Activated CD4-positive, alpha-beta T cell treated with anti-CD3 and anti-CD28 coated beads, Interleukin-2, amount 50 U/mL, for 4 hours (primary cell): ENCODE data around the gene AP1AR.
"Not testable (repeated sequence)": the region's sequence is repeated elsewhere in the genome, so short reads cannot be mapped to it uniquely, and the experiment has no call there.

ENCODE experiments used
- DNase-seq, 2 experiments: peaks; one replicate each; pipeline ENCODE4 v3.0.0-alpha.2; 2020

Gene AP1AR, protein sequence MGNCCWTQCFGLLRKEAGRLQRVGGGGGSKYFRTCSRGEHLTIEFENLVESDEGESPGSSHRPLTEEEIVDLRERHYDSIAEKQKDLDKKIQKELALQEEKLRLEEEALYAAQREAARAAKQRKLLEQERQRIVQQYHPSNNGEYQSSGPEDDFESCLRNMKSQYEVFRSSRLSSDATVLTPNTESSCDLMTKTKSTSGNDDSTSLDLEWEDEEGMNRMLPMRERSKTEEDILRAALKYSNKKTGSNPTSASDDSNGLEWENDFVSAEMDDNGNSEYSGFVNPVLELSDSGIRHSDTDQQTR

DNA sequence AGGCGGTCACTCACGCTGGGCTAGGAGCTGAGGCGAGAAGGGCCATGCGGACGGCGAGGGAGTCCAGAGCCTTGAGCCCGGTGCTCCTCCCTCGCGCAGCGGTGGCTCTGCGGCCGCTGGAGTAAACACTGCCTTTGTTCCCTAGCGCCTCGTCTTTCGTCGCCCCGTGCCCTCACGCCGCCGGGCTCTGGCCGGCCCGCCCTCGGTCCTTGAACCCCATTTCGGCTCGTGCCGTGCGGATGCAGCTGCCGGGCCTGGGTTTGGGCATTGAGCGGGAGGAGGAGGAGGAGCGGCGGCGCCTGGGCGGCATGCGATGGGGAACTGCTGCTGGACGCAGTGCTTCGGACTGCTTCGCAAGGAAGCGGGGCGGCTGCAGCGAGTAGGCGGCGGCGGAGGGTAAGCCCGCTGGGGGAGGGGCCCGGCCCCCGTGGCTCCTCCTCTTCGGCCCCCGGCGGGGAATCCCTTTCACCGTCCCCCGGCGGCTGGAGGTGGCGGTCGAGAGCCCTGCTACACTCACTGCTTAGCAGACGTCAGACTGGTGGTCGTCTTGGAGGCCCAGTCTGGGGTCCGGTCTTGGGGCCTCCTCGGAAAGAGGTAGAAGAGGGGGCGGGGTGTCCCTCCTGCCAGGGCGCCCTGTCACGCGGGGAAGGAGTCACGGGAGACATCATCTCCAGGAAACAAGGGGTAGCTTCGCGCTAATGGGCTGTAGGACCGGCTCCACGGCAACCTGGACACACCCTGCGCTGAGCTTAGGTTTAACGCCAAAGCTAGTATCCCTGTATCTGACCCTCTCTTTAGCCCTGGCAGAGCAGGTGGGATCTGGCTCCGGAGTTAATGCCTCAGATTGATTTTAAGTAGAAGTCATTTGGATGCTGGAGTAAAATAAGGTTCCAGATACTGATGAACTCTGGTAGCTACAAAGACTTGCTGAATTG is at the start of gene AP1AR:
Gene AP1AR (plus strand): TSS at position 9 of the 935 bp plus-strand sequence. CDS start 305 bp downstream, at position 314.
- peak; percentile 59 to 63 for DNase-seq

DNA sequence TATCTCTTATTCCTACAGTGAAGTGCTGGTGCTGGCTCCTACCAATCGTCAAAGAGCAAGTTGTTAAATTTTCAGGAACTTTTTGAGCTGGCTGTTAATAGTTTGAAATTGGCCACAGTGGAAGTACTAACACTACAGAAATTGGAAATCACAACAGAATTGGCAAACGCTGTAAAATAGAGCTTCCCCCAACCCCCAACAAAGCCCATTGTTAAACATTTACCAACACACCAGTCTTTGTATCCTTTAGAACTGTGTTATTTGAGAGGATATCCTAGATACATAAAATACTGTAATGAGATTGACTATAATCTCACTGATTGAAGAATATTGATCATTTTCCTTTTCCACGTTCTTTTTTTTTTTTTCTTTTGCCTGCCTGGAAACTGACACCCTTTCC is 49.0 kb upstream of the AP1AR start:
- DNase-seq, result no peak

DNA sequence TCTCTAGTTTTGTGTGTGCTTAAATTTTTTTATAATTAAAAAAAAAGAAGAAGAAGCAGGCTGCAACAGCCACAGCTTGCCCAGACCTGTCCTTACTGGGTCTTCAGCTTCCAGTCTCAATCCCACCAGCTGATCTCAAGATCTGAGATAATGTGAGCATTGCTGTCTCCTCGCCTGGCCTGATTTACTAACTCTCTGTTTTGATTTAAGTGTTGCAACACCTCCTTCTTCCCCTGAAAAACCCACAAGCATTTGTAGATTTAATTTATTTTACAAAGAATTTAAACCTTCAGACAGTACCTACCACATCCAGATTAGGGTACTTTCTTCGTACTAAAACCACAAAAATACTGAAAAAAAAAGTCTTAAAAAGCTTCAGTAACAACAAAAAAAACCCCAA is 48.3 kb upstream of the AP1AR start:
- no peak for DNase-seq

DNA sequence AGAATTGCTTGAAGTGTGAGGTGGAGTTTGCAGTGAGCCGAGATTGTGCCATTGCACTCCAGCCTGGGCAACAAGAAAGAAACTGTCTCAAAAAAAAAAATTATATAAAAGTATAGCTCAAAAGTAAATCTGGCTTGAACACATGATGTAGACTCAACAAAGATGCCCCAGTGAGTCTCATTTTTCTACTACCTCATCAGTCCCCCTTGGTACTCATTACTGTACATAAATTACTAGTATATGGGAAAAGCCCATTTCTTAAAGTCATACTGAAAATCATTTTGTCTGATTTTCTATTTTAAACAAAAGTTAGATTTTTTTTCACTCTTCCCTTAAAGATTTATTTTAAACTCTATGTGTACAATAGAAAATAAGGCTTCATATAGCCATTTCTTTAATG is 47.1 kb upstream of the AP1AR start:
- DNase-seq, result no peak

DNA sequence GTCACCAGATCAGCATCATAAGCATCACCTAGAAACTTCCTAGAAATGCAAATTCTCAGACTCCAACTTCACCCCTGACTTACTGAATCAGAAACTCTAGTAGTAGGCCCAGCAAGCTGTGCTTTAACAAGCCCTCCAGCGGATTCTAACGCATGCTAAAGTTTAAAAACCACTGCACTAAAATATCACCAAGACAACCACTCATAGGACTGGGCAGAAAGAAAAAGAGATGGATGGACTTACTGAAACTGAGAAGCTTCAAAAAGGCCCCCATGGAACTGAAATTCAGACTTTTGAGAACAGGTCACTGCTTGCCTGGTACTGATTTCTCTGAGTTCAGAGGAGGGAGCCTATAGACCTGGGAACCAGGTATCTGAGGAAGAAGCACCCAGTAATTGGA is 46.3 kb upstream of the AP1AR start:
- no peak for DNase-seq

DNA sequence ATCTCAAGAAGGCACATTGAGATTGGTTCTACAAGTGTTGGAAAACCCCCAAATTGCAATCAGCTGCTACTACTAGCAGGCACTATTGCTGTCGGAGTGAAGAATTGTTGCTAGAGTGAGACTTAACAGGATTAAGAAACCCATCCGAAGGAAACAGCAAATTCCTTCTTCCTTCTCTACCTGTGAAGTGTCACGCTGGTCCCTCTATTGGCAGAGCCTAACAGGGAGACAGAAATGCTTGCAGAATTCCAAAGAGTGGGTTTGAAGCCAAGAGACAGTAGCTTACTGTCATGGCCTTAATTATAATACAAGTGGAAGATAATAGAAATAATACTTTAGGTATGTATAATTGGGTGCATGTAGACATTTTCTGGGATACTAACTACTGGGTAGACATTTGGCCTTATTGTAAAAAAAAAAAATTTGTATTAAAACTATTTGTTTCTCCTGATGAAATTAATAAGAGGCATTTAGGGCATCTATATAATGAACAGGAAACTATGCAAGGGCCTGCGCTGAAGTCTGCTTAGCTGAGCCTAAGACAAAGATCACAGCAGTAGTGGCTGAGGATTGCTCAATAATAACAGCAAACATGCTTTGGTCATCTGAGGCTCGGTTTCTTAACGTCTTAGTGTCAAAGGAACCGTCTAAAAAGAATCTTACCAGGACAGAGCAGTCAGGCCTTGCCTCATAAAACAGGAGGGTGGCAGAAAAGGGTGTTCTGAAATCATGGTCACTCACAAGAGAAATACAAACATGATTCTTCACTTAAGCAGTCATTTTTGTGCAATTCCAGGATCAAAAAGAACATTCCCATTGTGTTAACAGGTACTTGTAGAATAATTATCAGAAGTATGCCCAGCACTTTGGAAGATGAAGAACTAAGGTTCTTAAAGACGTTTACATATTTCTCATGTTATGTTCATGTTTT is 45.6 kb upstream of the AP1AR start:
- DNase-seq, result no peak

DNA sequence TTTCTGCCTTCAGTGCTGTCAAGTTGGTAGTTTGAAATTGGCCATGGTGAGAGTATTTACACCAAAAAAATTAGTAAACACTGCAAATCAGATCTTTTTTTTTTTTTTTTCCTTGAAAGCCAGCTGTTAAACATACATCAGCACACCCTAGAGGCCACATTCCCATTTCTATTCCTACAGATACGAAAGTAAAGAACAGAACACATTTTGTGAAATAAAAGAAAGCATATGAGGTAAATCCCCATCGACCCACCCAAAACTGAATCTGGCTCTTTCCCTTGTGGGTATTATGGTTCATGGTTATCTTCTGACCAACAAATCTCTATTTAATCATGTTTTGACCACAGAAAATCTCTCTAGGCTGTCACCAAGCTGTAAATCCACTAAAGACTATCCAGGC is 41.8 kb upstream of the AP1AR start:
- DNase-seq, result no peak

DNA sequence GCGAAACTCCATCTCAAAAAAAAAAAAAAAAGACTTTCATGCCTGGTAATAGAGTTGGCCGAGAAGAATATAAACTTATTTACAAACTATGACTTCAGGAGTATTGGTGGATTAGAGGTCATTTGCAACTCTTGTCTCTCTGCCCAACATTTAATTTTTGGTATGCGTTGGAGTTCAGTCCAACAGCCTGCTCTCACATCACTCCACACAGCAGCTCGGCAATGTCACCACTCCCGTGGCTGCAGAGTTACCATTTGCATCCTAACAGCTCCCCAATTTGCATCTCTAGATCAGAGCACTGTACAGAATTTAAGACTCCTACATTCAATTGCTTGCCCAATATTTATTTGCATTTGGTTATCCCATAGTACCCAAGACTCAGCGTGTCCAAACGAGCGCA is 40.9 kb upstream of the AP1AR start:
- no peak for DNase-seq

DNA sequence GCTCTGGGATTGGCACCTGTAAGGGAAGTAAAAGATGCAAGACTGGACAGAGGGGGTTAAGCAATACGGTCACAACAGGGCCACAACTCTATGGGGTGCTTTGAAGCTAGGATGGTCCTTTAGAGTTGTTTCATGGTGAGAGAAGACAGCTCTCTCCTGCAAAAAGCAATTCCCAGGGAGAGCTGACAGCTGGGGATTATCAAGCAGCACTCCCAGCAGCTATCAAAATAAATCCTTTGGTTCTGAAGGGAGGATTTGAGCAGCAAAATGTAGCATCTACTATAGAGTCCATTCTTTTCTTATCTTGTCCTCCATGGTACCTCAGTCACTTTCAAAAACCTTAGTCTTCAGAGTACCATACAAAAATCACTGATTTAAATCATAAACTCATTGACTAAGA is 35.1 kb upstream of the AP1AR start:
- no peak for DNase-seq

DNA sequence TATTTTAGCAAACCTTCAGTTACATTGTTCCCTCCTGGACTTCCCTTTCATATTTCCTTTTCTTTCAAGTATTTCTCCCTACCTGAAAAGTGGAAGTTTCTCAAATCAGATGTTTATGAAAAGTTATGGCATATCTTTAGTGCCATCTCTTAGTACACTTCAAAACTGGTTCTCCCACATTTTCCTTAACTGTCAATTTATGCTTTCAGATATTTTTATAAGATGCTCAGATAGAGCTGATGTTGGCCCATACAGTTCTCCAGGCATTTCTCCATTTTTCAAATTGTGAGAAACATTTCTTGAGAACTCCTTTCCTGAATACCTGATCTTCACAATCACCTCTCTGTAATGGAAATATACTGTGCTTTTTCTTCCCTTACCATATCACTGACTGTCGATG is 32.5 kb upstream of the AP1AR start:
- no peak for DNase-seq

DNA sequence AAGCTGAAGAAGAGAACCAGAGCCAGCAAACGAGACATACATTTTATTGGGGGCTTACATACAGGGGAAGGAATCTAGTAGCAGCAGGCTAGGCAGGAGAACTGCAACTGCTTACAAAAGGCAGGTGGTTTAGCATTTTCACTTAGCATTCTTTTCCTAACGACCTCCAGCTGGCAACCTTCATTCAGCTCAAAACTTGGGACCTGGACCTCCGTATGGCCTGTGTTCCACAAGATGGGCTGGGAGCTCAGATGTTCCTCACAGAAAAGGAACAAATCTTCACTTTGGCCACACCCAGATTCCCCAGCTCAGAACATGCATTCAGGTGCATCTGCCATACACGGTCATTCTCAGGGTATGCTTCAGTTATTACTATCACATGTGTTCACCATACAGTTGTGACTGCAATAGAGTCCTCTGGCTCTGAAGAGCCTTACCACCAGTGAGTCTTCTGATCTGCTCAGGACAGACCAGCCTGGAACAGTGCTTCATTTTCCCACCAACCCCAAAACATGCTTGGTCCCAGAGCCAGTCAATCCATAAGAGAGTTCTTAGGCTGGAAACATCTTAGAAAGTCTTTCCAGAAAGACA is 29.6 kb upstream of the AP1AR start:
- DNase-seq, result no peak

DNA sequence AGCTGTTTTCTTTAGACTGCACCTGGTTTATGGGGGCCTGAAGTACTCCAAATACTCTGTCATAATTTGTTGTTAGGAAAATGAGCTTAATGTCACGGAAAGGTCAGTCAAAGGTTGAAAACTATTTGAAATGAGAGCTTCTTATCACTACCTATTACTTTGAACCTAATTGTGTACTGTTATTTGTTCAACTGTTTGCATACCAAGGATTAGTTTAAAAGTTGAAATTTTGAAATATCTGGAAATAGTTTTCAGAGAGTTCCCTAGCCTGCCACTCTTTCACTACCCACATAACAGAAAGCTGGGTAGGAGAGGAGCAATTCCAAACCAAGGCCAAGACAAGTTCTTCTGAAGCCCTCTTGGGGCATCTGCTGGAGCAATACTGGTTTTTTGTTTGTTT is 28.0 kb upstream of the AP1AR start:
- no peak for DNase-seq

DNA sequence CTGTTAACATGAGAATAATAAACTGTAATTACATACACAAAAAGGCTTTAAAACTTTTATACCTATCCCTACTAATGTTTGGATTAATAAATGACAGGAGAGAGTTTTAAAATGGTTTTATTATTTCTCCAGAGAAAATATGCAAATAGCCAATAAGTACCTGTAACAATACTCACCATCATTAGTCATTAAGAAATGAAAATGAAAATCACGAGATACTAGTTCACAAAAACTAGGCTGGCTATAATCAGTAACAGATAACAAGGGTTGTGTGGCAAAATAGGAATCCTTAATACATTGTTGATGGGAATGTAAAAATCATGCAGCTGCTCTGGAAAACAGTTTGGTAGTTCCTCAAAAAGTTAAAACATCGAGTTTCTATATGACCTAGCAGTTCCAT is 25.2 kb upstream of the AP1AR start:
- no peak for DNase-seq

DNA sequence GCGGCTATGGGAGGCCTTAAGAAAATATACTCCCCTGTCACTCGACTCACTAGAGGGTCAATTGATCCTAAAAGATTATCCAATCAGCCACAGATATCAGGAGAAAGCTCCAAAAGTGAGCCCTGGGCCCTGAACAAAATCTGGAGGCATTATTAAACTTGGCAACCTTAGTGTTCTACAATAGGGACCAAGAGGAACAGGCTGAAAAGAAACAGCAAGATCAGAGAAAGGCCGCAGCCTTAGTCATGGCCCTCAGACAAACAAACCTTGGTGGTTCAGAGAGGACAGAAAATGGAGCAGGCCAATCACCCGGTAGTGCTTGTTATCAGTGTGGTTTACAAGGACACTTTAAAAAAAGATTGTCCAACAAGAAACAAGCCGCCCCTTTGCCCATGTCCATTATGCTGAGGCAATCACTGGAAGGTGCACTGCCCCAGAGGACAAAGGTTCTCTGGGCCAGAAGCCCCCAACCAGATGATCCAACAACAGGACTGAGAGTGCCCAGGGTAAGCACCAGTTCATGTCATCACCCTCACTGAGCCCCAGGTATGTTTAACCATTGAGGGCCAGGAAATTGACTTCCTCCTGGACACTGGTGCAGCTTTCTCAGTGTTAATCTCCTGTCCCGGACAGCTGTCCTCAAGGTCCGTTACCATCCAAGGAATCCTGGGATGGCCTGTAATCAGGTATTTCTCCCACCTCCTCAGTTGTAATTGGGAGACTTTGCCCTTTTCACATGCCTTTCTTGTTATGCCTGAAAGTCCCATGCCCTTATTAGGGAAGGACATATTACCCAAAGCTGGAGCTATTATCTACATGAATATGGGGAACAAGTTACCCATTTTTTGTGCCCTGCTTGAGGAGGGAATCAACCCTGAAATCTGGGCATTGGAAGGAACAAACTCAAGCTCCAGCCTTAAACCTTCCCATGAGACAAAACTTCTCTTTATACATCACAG is 23.2 kb upstream of the AP1AR start:
- DNase-seq, result not testable (repeated sequence)

DNA sequence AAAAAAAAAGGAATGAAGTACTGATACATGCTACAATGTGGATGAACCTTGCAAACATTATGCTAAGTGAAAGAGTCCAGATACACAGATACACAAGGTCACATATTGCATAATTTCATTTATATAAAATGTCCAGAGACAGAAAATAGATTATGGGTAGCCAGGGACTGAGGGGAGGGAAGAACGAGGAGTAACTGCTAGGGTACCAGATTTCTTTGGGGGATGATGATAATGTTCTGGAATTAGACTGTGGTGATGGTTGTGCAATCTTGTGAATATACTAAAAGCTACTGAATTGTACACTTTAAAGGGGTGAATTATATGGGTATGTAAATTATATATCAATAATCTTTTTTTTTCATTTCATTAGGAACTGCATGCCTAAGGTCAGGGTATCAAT is 20.8 kb upstream of the AP1AR start:
- no peak for DNase-seq

DNA sequence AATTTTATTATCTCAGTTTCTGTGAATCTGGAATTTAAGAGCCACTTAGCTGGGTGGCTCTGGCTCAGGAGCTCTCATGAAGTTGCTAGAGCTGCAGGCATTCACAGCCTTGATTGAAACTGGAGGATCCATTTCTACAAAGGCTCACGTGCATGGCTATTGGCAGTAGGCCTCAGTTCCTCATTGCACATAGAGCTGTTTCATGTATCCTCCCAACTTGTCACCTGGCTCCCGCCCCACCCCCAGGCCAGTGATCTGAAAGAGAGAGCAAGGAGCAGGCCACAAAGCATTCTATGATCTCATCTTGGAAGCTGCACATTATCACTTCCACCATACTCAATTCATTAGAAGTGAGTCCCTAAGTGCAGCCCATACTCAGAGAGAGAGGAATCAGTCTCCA is 18.5 kb upstream of the AP1AR start:
- no peak for DNase-seq

DNA sequence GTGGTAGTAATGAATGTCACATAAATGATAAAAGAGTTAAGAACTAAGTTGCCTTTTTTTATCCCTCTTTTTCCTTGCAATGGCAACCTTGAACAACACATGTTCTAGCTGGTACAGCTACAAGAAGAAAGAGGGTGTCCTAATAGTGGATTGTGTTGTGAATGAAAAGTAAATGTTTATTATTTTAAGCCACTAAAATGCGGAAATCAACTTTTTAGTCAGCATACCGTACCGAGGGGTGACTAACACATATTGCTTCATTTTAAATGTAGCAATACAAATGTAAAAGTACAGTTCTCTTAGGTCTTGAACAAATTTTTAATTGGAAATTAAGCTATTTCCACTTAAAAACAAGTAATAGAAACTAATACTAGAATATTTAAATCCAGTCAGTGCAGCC is 17.7 kb upstream of the AP1AR start:
- no peak for DNase-seq

DNA sequence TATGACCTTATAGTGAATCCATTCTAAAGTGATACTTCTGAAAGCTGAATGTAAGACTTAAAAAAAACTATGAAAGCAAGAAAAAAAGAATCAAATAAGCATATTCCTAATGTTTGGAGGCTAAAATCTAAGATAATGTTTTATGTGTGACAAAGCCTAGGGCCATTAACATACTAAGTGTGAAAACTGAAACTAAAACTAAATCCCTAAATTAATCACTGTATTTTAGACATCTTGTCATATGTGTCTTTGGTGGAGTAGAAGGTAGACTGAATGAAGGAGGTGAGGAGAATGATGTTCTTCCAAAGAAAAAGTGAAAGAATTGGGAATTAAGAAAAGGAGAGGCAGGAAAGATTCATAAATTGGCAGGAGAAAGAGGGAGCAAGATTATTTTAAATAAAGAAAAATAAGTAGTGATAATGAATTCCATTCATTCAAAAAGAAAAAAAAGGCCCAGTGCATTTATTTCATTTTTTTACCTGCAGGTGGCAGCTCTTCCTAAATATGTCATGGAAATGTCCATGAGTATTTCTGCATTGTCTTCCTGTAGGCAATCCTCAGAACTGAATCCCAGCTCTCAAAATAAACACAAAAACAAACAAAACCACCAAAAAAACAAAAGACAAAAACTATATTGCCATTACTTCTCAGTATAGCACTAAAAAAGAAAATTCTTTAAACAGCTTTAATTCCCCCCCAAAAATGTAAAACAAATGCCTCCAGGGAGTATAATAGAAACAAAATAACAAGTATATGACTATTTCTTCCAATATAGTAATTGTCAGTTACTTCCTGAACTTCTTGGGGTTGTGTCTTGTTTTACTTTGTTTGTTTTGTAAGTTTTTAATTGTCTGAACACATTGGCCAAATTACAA is 17.0 kb upstream of the AP1AR start:
- no peak for DNase-seq

DNA sequence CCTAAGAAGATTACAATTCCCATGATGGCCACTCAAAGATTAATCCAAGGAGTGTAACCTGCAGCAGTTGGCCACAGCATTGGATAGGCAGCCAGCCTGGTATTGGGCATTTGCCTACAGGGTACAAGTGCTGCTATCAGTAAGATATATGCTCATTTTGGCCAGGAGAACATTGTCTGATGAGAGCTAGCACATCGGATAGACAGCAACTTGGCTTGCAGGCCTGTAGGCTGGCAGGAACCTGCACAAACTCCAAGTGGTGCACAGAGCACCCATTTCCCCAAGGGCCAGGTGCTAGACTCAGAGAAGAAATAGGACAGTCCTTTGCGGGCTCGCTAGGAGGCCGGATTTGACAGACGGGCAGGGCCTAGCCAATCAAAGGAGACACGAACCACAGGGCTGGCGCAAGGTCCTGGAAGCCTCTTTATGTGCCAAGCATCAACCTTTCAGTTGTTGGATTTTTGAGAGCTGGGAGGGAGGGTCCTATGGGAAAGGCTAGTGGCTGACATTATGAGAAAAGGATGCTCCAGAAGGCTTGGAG is 11.7 kb upstream of the AP1AR start:
- DNase-seq, result no peak
